Vagina (tissue), 2 donors: Measurements from ENCODE around the gene OMG. TPM values are rescaled to one million over a fixed set of nuclear protein-coding genes. Genes with fewer than 3 reads are reported as not detected.
"Not testable (repeated sequence)": the region's sequence is repeated elsewhere in the genome, so short reads cannot be mapped to it uniquely, and the experiment has no call there.

Experiments
- DNase-seq, 2 donors: peaks; one replicate each; pipeline ENCODE4 v3.0.0-alpha.2; 2017; ENCODE audit errors: extremely low spot score in 2 of 2
- H3K27ac ChIP-seq: fragments of 200-600 bp; sonication (generic); one replicate; pipeline ENCODE4 v1.5.1; 2019
- H3K27me3 ChIP-seq: fragments of 200-600 bp; sonication (generic); one replicate; pipeline ENCODE4 v1.5.1; 2019
- H3K36me3 ChIP-seq, 2 donors: fragments of 200-600 bp; sonication (generic); one replicate each; pipeline ENCODE4 v1.5.1; 2017 to 2019
- H3K4me1 ChIP-seq: fragments of 200-600 bp; sonication (generic); one replicate; pipeline ENCODE4 v1.5.1; 2019
- H3K4me3 ChIP-seq, 2 donors: fragments of 200-600 bp; sonication (generic); 1 replicate in 1 of 2; 2 replicates in 1 of 2; pipeline ENCODE4 v1.5.1; 2016 to 2019
- H3K9me3 ChIP-seq: fragments of 200-600 bp; sonication (generic); one replicate; pipeline ENCODE4 v1.5.1; 2019
- CTCF ChIP-seq, 3 experiments: fragments of 450-650 bp in 2 of 3; fragments of 200-600 bp in 1 of 3; sonication (generic) in 1 of 3; IDR thresholded peaks; one replicate each; pipeline ENCODE4 v1.5.1; 2017 to 2019; ENCODE audit warnings: antibody characterized with exemption in 3 of 3, mild to moderate bottlenecking in 2 of 3, moderate library complexity in 2 of 3
- POLR2A ChIP-seq, 2 donors: fragments of 450-650 bp; IDR thresholded peaks; one replicate each; pipeline ENCODE4 v1.6.1; 2017; ENCODE audit warnings: antibody characterized with exemption in 2 of 2, mild to moderate bottlenecking in 2 of 2, moderate library complexity in 2 of 2
- POLR2AphosphoS5 ChIP-seq, 2 donors: sonication (generic); formaldehyde crosslinking; IDR thresholded peaks; one replicate each; pipeline ENCODE4 v1.9.0; 2017; ENCODE audit warnings: antibody characterized with exemption in 2 of 2, mild to moderate bottlenecking in 2 of 2, low read depth in 1 of 2; ENCODE audit not compliant: insufficient read depth in 1 of 2
- intact Hi-C: fragments of 100-400 bp; cut with DNase I; formaldehyde crosslinking; loops from one replicate; pipeline ENCODE4 v1.15.1; 2023
- total RNA-seq: library from RNA; depleted of rRNA; stranded (reverse); fragments of >200 nt; gene quantifications from one replicate; pipeline ENCODE4 v1.2.3, GENCODE V29; 2016

OMG gene
- total RNA-seq, 1 donor from 2014 or later: not detected

GRCh38 chr17:31269578-31269983, 27.5 kb downstream of the OMG start:
- Histone ChIP-seq H3K4me1 (peaks cover 31% of the 10 kb centered on the region), H3K4me3 (no peak overlapping the region), H3K9me3 (no peaks in the 10 kb centered on the region), H3K36me3 (peaks cover 0 to 10% of the 10 kb centered on the region in 2 donors), H3K27ac (peak overlapping the region; percentile 63), H3K27me3 (no peaks in the 10 kb centered on the region)
- DNase-seq: no peak
- intact Hi-C loops: no loop called here
- no peak for TF ChIP-seq POLR2AphosphoS5 (IDR thresholded peaks at IDR 0.05; ENCODE audit: insufficient read depth in 1 of 2, low read depth in 1 of 2)
- no peak for TF ChIP-seq POLR2A (IDR thresholded peaks at IDR 0.05)
- no peak for TF ChIP-seq CTCF (IDR thresholded peaks at IDR 0.05)

DNA sequence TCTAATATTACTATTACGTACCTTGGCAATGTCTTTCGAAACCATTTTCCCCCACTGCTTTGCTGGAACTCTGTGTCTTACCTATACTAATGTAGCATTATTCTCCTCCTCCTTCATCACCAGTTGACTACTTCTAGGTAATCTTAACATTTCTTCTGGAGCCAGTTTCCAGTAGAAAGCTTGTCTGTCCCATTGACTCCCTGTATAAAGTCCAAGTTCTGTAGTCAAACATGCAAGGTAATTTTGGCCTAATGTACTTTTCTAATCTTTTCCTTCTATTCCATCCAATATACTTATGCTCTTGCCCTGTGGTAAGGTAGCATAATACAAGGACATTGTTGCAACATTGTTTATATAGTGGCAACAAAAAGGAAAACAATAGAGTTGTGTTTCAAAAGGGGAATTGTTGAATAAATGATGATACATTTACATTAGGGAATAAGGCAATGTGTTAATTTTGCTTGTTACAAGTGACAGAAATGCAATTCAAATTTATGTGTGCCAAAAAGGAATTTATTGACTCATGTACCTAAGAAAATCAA, 27.9 kb downstream of the OMG start:
- intact Hi-C loops: no loop called here
- H3K4me3 ChIP-seq: no peak overlapping the region
- no peak for DNase-seq
- TF ChIP-seq CTCF (IDR thresholded peaks at IDR 0.05): no peak
- no peak for TF ChIP-seq POLR2A (IDR thresholded peaks at IDR 0.05)
- TF ChIP-seq POLR2AphosphoS5 (IDR thresholded peaks at IDR 0.05; ENCODE audit: insufficient read depth in 1 of 2, low read depth in 1 of 2): no peak
- H3K36me3 ChIP-seq: peaks cover 0 to 10% of the 10 kb centered on the region in 2 donors
- H3K27me3 ChIP-seq: no peaks in the 10 kb centered on the region
- peaks cover 27% of the 10 kb centered on the region for H3K4me1 ChIP-seq
- peak overlapping the region; percentile 70 for H3K27ac ChIP-seq
- no peaks in the 10 kb centered on the region for H3K9me3 ChIP-seq

DNA sequence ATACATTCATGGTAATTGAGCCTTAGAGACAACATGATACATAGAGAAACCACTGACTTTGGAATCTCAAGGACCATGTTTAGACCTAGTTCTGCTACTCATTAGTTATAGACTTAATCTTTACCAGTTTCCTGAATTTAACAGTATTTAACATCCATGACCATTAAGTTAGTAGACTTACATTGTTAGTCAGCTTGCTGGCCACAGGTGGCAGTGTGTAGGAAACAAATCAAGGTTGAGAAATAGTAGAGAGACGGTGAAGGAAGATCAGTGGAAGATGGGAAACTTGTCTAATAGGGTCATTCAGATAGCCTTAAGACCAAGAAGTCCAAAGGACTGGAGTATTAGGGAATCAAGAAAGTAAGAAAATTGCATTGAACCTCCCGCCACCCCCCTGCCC, 31.0 kb downstream of the OMG start:
- Histone ChIP-seq H3K27ac (no peak overlapping the region), H3K36me3 (peaks cover 0 to 24% of the 10 kb centered on the region in 2 donors), H3K4me1 (peaks cover 9% of the 10 kb centered on the region), H3K4me3 (no peak overlapping the region), H3K9me3 (no peaks in the 10 kb centered on the region), H3K27me3 (no peaks in the 10 kb centered on the region)
- intact Hi-C loops: no loop called here
- TF ChIP-seq POLR2A (IDR thresholded peaks at IDR 0.05) (no peak), POLR2AphosphoS5 (IDR thresholded peaks at IDR 0.05; ENCODE audit: insufficient read depth in 1 of 2, low read depth in 1 of 2) (no peak), CTCF (IDR thresholded peaks at IDR 0.05) (no peak)
- DNase-seq: no peak

DNA sequence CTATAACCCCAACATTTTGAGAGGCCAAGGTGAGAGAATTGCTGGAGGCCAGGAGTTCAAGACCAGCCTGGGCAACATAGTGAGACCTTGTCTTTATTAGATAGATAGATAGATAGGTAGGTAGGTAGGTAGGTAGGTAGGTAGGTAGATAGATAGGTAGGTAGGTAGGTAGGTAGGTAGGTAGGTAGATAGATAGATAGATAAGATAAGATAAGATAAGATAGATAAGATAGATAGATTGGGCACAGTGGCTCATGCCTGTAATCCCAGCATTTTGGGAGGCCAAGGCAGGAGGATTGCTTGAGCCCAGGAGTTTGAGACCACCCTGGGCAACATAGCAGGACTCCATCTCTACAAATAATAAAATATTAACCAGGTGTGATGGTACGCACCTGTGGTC, 34.1 kb downstream of the OMG start:
- H3K27ac ChIP-seq, H3K9me3 ChIP-seq, H3K27me3 ChIP-seq, H3K4me1 ChIP-seq, DNase-seq, H3K4me3 ChIP-seq, intact Hi-C loops: not testable (repeated sequence)
- peaks cover 0 to 24% of the 10 kb centered on the region in 2 donors for H3K36me3 ChIP-seq

GRCh38 chr17:31261601-31262000, 35.4 kb downstream of the OMG start:
- Histone ChIP-seq H3K4me1 (no peaks in the 10 kb centered on the region), H3K4me3 (no peak overlapping the region), H3K27ac (no peak overlapping the region), H3K9me3 (no peaks in the 10 kb centered on the region), H3K27me3 (no peaks in the 10 kb centered on the region), H3K36me3 (peaks cover 0 to 24% of the 10 kb centered on the region in 2 donors)
- DNase-seq: no peak
- intact Hi-C loops: no loop called here
- no peak for TF ChIP-seq CTCF (IDR thresholded peaks at IDR 0.05)
- TF ChIP-seq POLR2AphosphoS5 (IDR thresholded peaks at IDR 0.05; ENCODE audit: insufficient read depth in 1 of 2, low read depth in 1 of 2): no peak
- no peak for TF ChIP-seq POLR2A (IDR thresholded peaks at IDR 0.05)
